OCI-LY3 (cell line): Measurements from ENCODE around the gene ZNF644.

Experiments used
- EZH2phosphoT487 ChIP-seq: fragments of 200-600 bp; shearing (Covaris generic); IDR thresholded peaks from 2 replicates; pipeline ENCODE4 v1.6.1; 2018; ENCODE audit warnings: antibody characterized with exemption, mixed run types, low read depth
- TF ChIP-seq, protein P1 (sequence below): fragments of 200-600, 300-600 bp; sonication (generic); IDR thresholded peaks from 2 replicates; pipeline ENCODE4 v1.5.1; 2014; ENCODE audit warnings: antibody characterized with exemption, low read length, low read depth

DNA sequence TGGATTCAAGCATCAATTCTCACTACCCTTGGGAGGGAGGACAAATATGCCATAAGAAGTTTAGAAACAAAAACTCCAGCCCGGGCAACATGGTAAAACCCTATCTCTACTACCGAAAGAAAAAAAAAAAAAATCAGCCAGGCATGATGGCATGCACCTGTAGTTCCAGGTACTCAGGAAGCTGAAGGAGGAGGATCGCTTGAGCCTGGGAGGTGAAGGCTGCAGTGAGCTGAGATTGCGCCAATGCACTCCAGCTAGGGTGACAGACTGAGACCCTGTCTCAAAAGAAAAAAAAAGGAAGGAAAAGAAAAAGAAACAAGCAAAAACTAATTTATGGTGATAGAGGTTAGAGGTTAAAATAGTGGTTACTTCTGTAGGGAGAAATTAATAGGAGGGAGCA lies 9.6 kb downstream of the ZNF644 start:
- TF ChIP-seq, protein P1, sequence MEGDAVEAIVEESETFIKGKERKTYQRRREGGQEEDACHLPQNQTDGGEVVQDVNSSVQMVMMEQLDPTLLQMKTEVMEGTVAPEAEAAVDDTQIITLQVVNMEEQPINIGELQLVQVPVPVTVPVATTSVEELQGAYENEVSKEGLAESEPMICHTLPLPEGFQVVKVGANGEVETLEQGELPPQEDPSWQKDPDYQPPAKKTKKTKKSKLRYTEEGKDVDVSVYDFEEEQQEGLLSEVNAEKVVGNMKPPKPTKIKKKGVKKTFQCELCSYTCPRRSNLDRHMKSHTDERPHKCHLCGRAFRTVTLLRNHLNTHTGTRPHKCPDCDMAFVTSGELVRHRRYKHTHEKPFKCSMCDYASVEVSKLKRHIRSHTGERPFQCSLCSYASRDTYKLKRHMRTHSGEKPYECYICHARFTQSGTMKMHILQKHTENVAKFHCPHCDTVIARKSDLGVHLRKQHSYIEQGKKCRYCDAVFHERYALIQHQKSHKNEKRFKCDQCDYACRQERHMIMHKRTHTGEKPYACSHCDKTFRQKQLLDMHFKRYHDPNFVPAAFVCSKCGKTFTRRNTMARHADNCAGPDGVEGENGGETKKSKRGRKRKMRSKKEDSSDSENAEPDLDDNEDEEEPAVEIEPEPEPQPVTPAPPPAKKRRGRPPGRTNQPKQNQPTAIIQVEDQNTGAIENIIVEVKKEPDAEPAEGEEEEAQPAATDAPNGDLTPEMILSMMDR: no peak
- no peak for TF ChIP-seq EZH2phosphoT487
